Choroid plexus epithelial cell (primary cell): ENCODE measurements around the gene SHISAL1.

Experiments used
- DNase-seq: peaks from one replicate; pipeline ENCODE4 v3.0.0-alpha.2; 2010; ENCODE audit warnings: low read depth
- H3K4me3 ChIP-seq: 2 replicates; pipeline ENCODE4 v1.5.1; 2011; ENCODE audit warnings: low read depth, mild to moderate bottlenecking, control low read depth, low read length, moderate library complexity
- CTCF ChIP-seq: conservative IDR thresholded peaks from 2 replicates; pipeline ENCODE4 v1.5.1; 2011; ENCODE audit warnings: low read depth, mild to moderate bottlenecking, control low read depth, inconsistent platforms, low read length, moderate library complexity

SHISAL1 gene

GRCh38 chr22:44317123-44317444 lies 4.3 kb upstream of the SHISAL1 start:
- TF ChIP-seq CTCF, result no peak
- DNase-seq, result no peak
- H3K4me3 ChIP-seq, result no peak overlapping the region

- no peak for DNase-seq
- no peak overlapping the region for H3K4me3 ChIP-seq
- TF ChIP-seq CTCF, result no peak
Observed at GRCh38 chr22:44316393-44317122, 3.8 kb upstream of the SHISAL1 start.

- no peak overlapping the region for H3K4me3 ChIP-seq
- no peak for DNase-seq
- no peak for TF ChIP-seq CTCF
Observed at GRCh38 chr22:44314425-44315067, 1.8 kb upstream of the SHISAL1 start.

GRCh38 chr22:44313385-44314006 lies 745 bp upstream of the SHISAL1 start:
- DNase-seq, result no peak
- TF ChIP-seq CTCF, result no peak
- no peak overlapping the region for H3K4me3 ChIP-seq

- no peak for TF ChIP-seq CTCF
- H3K4me3 ChIP-seq, result no peak overlapping the region
- peak; percentile 74 for DNase-seq
Observed at GRCh38 chr22:44311855-44312170, 938 bp downstream of the SHISAL1 start.

GRCh38 chr22:44311104-44311854 lies 1.5 kb downstream of the SHISAL1 start:
- DNase-seq, result no peak
- TF ChIP-seq CTCF, result peak; percentile 11
- H3K4me3 ChIP-seq, result no peak overlapping the region
